Mononuclear cell (primary cell): ENCODE measurements around the gene CACNA2D3. TPM values are rescaled to one million over a fixed set of nuclear protein-coding genes. Genes with fewer than 3 reads are reported as not detected.

Source experiments
- H3K27me3 ChIP-seq: 2 replicates; pipeline ENCODE4 v1.6.0; 2011; ENCODE audit warnings: low read length, control low read depth; ENCODE audit not compliant: insufficient read depth
- H3K4me1 ChIP-seq: 2 replicates; pipeline ENCODE4 v1.5.1; 2011; ENCODE audit warnings: mild to moderate bottlenecking, low read length, control low read depth; ENCODE audit not compliant: insufficient read depth
- H3K4me3 ChIP-seq: 2 replicates; pipeline ENCODE4 v1.5.1; 2011; ENCODE audit warnings: mild to moderate bottlenecking, low read length, moderate library complexity
- H3K9me3 ChIP-seq: 2 replicates; pipeline ENCODE4 v1.5.1; 2011; ENCODE audit warnings: low read depth, mild to moderate bottlenecking, control low read depth, low read length
- total RNA-seq: library from RNA; depleted of rRNA; stranded (reverse); fragments of >200 nt; gene quantifications from one replicate; pipeline ENCODE4 v1.2.3, GENCODE V29; 2012

The CACNA2D3 gene
- total RNA-seq, 1 donor = 2.0 TPM

DNA sequence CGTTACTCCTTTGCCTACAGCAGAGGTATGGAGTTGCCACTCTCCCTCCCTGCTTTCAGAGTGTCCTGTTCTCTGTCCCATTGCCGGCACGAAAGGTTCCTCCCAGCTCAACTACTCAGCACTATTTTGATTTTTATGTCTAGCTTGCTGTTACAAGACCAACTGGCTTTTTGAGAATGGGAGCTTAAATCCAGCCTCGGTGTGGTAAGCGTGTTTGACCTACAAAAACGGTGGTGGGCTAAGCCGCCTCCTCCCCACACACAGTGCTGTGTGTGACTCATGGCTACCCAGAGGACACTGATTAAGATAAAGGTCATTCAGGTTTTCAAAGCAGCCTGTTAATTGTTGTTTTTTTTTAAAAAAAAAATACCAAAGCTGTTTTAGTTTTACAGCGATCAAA lies 741.0 kb downstream of the CACNA2D3 start:
- H3K4me1 ChIP-seq = no peaks in the 10 kb centered on the region
- no peaks in the 10 kb centered on the region for H3K27me3 ChIP-seq
- H3K4me3 ChIP-seq = no peak overlapping the region
- H3K9me3 ChIP-seq = no peaks in the 10 kb centered on the region

- no peaks in the 10 kb centered on the region for H3K4me1 ChIP-seq
- no peaks in the 10 kb centered on the region for H3K9me3 ChIP-seq
- H3K27me3 ChIP-seq = no peaks in the 10 kb centered on the region
- no peak overlapping the region for H3K4me3 ChIP-seq
Measured at GRCh38 chr3:54863786-54864185, 741.4 kb downstream of the CACNA2D3 start.

DNA sequence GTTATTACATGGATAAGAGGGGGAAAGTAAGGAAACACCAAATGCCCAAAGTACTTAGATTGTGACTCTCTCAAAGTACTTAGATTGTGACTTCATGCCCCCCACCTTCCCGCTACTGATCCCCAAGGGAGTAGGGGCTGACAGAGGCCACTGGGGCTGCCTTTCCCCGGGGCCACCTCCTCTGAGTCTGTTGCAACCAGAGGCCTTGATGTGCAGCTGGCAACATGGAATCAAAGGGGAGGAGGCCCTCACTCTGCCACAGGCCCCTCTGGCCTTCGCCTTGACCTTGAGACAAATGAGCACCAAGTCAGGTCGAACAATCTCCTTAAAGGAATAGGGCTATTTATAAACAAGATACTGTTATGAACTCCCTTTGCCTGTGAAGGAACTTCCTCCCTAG lies 743.0 kb downstream of the CACNA2D3 start:
- H3K4me3 ChIP-seq = no peak overlapping the region
- H3K27me3 ChIP-seq = no peaks in the 10 kb centered on the region
- H3K4me1 ChIP-seq = no peaks in the 10 kb centered on the region
- no peaks in the 10 kb centered on the region for H3K9me3 ChIP-seq

DNA sequence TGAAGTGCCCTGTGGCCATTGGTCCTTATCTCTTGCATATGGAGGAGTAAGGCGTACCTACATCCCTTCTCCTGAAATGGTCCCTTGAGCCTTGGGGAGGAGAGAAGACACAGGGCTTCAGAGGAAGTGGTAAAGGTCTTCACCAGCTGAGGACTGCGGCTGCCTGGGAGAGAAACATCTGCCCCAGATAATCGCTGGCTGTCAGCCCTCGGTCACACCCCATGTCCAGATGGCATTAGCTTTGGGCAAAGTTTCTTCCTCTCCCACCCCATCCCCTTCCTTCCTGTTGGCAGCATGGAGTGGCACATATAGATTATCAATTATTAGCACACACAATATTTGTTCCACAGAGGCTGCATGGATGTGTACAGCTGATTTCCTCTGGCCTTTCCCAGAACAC lies 743.9 kb downstream of the CACNA2D3 start:
- H3K4me3 ChIP-seq = no peak overlapping the region
- no peaks in the 10 kb centered on the region for H3K9me3 ChIP-seq
- H3K27me3 ChIP-seq = no peaks in the 10 kb centered on the region
- no peaks in the 10 kb centered on the region for H3K4me1 ChIP-seq

GRCh38 chr3:54870423-54870822 lies 748.1 kb downstream of the CACNA2D3 start:
- Histone ChIP-seq H3K4me1 (no peaks in the 10 kb centered on the region), H3K4me3 (no peak overlapping the region), H3K27me3 (no peaks in the 10 kb centered on the region), H3K9me3 (no peaks in the 10 kb centered on the region)

- Histone ChIP-seq H3K4me3 (no peak overlapping the region), H3K4me1 (no peaks in the 10 kb centered on the region), H3K27me3 (no peaks in the 10 kb centered on the region), H3K9me3 (no peaks in the 10 kb centered on the region)
Measured at GRCh38 chr3:54871867-54872266, 749.5 kb downstream of the CACNA2D3 start.

- H3K9me3 ChIP-seq = no peaks in the 10 kb centered on the region
- H3K4me3 ChIP-seq = no peak overlapping the region
- no peaks in the 10 kb centered on the region for H3K4me1 ChIP-seq
- H3K27me3 ChIP-seq = no peaks in the 10 kb centered on the region
Measured at GRCh38 chr3:54873059-54874010, 751.0 kb downstream of the CACNA2D3 start.

DNA sequence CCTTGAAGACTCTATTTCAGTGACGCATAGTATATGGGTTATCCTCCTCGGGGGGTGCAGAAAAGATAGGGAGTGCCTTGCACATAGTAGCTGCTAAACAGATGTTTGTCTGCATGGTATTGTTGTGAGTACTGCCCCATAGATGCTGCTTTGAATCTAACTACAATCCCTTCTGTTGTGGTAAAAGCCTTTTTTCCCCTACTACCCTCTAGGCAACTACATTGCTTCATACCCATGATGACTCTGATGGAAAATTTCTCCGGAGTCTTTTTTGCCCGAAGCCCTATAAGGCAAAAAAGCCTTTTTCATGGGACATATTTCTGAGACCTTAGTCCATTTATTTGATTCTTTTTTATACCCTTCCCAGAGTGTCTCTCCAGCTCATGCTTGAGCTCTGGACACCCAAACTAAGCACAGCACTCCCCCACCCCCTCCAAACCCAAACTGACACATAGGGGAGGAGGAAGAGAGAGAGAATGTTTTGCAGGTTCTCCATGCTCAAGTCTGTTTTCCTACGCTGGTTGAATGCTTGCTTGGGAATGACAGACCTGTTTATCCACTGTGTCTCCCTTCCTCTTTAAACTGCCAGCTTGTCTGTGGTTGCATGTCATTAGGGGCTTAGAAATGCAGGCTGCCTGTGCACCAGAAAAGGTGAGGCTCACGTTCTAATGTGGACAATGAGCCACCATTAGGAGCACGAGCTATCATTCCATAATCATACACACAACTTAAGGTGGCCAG lies 752.6 kb downstream of the CACNA2D3 start:
- Histone ChIP-seq H3K27me3 (no peaks in the 10 kb centered on the region), H3K4me1 (no peaks in the 10 kb centered on the region), H3K4me3 (no peak overlapping the region), H3K9me3 (no peaks in the 10 kb centered on the region)

GRCh38 chr3:54875596-54876268 lies 753.4 kb downstream of the CACNA2D3 start:
- H3K27me3 ChIP-seq = no peaks in the 10 kb centered on the region
- H3K4me3 ChIP-seq = no peak overlapping the region
- H3K4me1 ChIP-seq = no peaks in the 10 kb centered on the region
- no peaks in the 10 kb centered on the region for H3K9me3 ChIP-seq

GRCh38 chr3:54876694-54877093 lies 754.3 kb downstream of the CACNA2D3 start:
- H3K4me3 ChIP-seq = no peak overlapping the region
- no peaks in the 10 kb centered on the region for H3K4me1 ChIP-seq
- no peaks in the 10 kb centered on the region for H3K9me3 ChIP-seq
- no peaks in the 10 kb centered on the region for H3K27me3 ChIP-seq

GRCh38 chr3:54877730-54878129 lies 755.4 kb downstream of the CACNA2D3 start:
- no peaks in the 10 kb centered on the region for H3K9me3 ChIP-seq
- H3K4me3 ChIP-seq = no peak overlapping the region
- no peaks in the 10 kb centered on the region for H3K27me3 ChIP-seq
- no peaks in the 10 kb centered on the region for H3K4me1 ChIP-seq

DNA sequence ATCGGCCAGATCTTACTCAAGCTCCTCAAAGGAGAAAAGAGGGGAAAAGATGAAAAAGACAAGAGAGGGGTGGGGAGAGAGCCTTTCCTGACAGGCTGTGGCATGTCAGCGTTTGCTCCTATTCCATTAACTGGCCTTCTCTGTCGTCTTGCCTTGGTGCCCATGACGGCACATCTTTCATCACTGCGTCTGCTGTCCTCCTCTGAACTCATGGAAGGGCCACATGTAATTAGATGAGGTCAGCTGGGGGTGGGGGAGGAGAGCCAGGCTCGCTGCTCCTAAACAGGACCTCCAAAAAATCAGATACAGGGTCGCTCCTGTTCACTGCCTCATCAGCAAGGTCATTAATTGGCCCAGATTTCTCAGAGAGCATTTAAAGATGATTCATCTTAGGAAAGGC lies 755.8 kb downstream of the CACNA2D3 start:
- Histone ChIP-seq H3K27me3 (no peaks in the 10 kb centered on the region), H3K9me3 (no peaks in the 10 kb centered on the region), H3K4me1 (no peaks in the 10 kb centered on the region), H3K4me3 (no peak overlapping the region)

DNA sequence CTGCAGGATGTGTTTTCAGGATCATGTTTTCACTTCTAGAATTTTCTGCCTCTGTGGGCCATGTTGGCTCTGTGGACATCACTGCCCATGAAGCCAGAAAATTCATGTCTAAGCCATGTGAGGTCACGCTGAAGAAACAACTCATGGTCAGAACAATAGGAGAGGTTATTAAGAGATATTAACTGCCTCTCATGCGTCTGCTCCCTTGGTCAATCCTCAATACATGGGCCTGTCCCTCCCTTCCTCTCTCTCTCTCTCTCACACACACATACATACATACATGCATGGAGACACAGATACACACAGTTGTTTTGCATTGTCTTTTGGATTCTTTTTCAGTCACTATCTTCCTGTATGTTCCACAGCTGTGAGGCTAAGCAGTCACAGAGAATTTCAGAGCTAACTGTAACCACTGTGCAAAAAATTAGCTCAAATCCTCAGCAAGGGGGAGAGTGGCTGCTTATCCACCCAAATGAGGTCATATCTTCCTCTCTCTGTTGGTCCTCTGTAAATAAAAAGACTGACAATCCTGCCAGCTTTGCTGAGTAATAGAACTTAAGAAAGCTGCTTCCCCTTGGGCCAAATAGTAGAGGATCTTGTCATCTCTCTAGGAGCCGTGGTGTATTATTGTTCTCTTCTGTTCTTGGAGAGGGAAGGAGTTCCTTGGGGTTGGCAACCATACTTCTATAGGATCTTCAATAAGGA lies 759.9 kb downstream of the CACNA2D3 start:
- Histone ChIP-seq H3K9me3 (no peaks in the 10 kb centered on the region), H3K27me3 (no peaks in the 10 kb centered on the region), H3K4me3 (no peak overlapping the region), H3K4me1 (no peaks in the 10 kb centered on the region)

GRCh38 chr3:54888162-54888561 lies 765.8 kb downstream of the CACNA2D3 start:
- Histone ChIP-seq H3K9me3 (no peaks in the 10 kb centered on the region), H3K4me1 (no peaks in the 10 kb centered on the region), H3K4me3 (no peak overlapping the region), H3K27me3 (no peaks in the 10 kb centered on the region)

GRCh38 chr3:54888873-54889272 lies 766.5 kb downstream of the CACNA2D3 start:
- Histone ChIP-seq H3K9me3 (no peaks in the 10 kb centered on the region), H3K27me3 (no peaks in the 10 kb centered on the region), H3K4me3 (no peak overlapping the region), H3K4me1 (no peaks in the 10 kb centered on the region)
